Smooth muscle cell (in vitro differentiated cells): Measurements from ENCODE around the gene FAM184B. TPM values are rescaled to one million over a fixed set of nuclear protein-coding genes. Genes with fewer than 3 reads are reported as not detected.

Experiments used
- DNase-seq: peaks from one replicate; lab custom pipeline; 2025; ENCODE audit not compliant: unreplicated experiment; lab: John Stamatoyannopoulos, UW
- H2AFZ ChIP-seq: fragments of 200-600 bp; sonication (generic); 2 replicates; pipeline ENCODE4 v1.6.0; 2016; ENCODE audit warnings: antibody characterized with exemption, low read depth, mild to moderate bottlenecking
- H3F3A ChIP-seq: fragments of 200-600 bp; sonication (generic); 2 replicates; pipeline ENCODE4 v1.6.0; 2017; ENCODE audit warnings: antibody characterized with exemption, low read depth
- H3K27ac ChIP-seq: fragments of 200-600 bp; sonication (generic); 2 replicates; pipeline ENCODE4 v1.5.1; 2016; ENCODE audit warnings: low read depth, mild to moderate bottlenecking
- H3K27me3 ChIP-seq: fragments of 200-600 bp; sonication (generic); 2 replicates; pipeline ENCODE4 v1.6.1; 2016; ENCODE audit warnings: low read depth, mild to moderate bottlenecking
- H3K36me3 ChIP-seq: fragments of 200-600 bp; sonication (generic); 2 replicates; pipeline ENCODE4 v1.5.1; 2016; ENCODE audit warnings: low read depth
- H3K4me1 ChIP-seq: fragments of 200-600 bp; sonication (generic); 2 replicates; pipeline ENCODE4 v1.5.1; 2016; ENCODE audit warnings: low read depth
- H3K4me2 ChIP-seq: fragments of 200-600 bp; sonication (generic); 2 replicates; pipeline ENCODE4 v1.6.0; 2016; ENCODE audit warnings: mild to moderate bottlenecking
- H3K4me3 ChIP-seq: fragments of 200-600 bp; sonication (generic); 2 replicates; pipeline ENCODE4 v1.5.1; 2016; ENCODE audit warnings: mild to moderate bottlenecking
- H3K79me2 ChIP-seq: fragments of 200-600 bp; sonication (generic); 2 replicates; pipeline ENCODE4 v1.6.0; 2016; ENCODE audit warnings: low read depth, mild to moderate bottlenecking
- H3K9ac ChIP-seq: fragments of 200-600 bp; sonication (generic); 2 replicates; pipeline ENCODE4 v1.6.0; 2016; ENCODE audit warnings: low read depth
- H3K9me3 ChIP-seq: fragments of 200-600 bp; sonication (generic); replicated peaks from 2 replicates; pipeline ENCODE4 v1.5.1; 2016; ENCODE audit warnings: low read depth
- H4K20me1 ChIP-seq: fragments of 200-600 bp; sonication (generic); 2 replicates; pipeline ENCODE4 v1.6.0; 2016; ENCODE audit warnings: low read depth
- WGBS: methylation state at CpG from one replicate; pipeline ENCODE4 v1.1.7; 2016; ENCODE audit warnings: low lambda C conversion rate; 5-methylcytosine and 5-hydroxymethylcytosine counted together
- polyA plus RNA-seq: library from polyadenylated mRNA; unstranded; fragments of >200 nt; fragmentation: Nextera tagmentation; extraction: Ambion mirVana; gene quantifications from 2 replicates; pipeline ENCODE4 v1.2.1, GENCODE V29; 2016
- total RNA-seq: library from RNA; depleted of rRNA; stranded (reverse); fragments of >200 nt; gene quantifications from 2 replicates; pipeline ENCODE4 v1.2.3, GENCODE V29; 2014
- TF ChIP-seq, protein P1 (sequence below): fragments of 200-600 bp; sonication (generic); IDR thresholded peaks from 2 replicates; pipeline ENCODE4 v1.5.1; 2017; ENCODE audit warnings: borderline replicate concordance, mild to moderate bottlenecking, antibody characterized with exemption; ENCODE audit not compliant: insufficient read depth, poor library complexity, severe bottlenecking

FAM184B gene
- total and polyA plus RNA-seq, 2 experiments from 2014 or later: not detected

DNA sequence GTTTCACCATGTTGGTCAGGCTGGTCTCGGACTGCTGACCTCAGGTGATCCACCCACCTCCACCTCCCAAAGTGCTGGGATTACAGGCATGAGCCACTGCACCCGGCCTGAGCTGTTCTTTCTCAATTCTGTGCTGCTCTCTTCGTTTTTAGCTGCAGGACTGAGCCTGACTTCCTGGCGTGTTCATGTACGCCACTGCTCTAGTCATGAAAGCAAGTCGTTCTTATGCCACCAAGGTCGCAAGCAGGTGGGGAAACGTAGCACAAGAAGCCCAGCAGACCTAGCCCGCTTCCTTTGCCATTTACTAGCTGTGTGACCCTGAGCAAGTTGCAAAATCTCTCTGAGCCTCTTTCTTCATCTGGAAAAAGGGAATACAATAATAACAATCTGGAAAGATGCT is 123.6 kb downstream of the FAM184B start:
- 90% methylated on average over 9 of the region's 9 CpGs for WGBS
- H3K4me1 ChIP-seq: no peaks in the 10 kb centered on the region
- no peaks in the 10 kb centered on the region for H3K79me2 ChIP-seq
- H3K4me2 ChIP-seq: no peak overlapping the region
- H3K27me3 ChIP-seq: no peaks in the 10 kb centered on the region
- H3K9me3 ChIP-seq: no peaks in the 10 kb centered on the region
- no peak overlapping the region for H3K9ac ChIP-seq
- DNase-seq: no peak
- no peak overlapping the region for H3K27ac ChIP-seq
- no peaks in the 10 kb centered on the region for H4K20me1 ChIP-seq
- no peak overlapping the region for H3K4me3 ChIP-seq
- TF ChIP-seq, protein P1, sequence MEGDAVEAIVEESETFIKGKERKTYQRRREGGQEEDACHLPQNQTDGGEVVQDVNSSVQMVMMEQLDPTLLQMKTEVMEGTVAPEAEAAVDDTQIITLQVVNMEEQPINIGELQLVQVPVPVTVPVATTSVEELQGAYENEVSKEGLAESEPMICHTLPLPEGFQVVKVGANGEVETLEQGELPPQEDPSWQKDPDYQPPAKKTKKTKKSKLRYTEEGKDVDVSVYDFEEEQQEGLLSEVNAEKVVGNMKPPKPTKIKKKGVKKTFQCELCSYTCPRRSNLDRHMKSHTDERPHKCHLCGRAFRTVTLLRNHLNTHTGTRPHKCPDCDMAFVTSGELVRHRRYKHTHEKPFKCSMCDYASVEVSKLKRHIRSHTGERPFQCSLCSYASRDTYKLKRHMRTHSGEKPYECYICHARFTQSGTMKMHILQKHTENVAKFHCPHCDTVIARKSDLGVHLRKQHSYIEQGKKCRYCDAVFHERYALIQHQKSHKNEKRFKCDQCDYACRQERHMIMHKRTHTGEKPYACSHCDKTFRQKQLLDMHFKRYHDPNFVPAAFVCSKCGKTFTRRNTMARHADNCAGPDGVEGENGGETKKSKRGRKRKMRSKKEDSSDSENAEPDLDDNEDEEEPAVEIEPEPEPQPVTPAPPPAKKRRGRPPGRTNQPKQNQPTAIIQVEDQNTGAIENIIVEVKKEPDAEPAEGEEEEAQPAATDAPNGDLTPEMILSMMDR: no peak
- H2AFZ ChIP-seq: no peak overlapping the region
- no peaks in the 10 kb centered on the region for H3F3A ChIP-seq
- no peaks in the 10 kb centered on the region for H3K36me3 ChIP-seq

DNA sequence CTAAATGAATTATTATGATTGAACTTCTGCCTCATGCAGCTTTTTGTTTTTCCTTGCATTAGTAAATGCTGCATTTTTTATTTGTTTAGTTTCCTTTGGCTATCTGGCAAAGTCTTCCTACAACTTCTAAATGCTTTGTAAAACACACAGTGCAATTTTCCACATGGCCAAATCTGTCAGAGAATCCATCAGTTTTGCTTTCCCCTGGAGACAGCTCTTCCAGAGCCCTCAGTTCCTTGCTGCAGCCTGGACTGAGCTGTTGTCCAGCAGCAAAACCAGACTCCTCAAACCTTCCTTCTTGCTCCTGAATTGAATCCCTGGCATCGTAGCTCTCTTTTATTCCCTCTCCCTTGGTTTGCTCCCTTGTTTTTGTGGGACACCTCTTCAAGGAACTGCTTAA is 124.3 kb downstream of the FAM184B start:
- Histone ChIP-seq H3F3A (no peaks in the 10 kb centered on the region), H3K27me3 (no peaks in the 10 kb centered on the region), H3K36me3 (no peaks in the 10 kb centered on the region), H3K4me2 (no peak overlapping the region), H3K27ac (no peak overlapping the region), H2AFZ (no peak overlapping the region), H4K20me1 (no peaks in the 10 kb centered on the region), H3K4me1 (no peaks in the 10 kb centered on the region), H3K4me3 (no peak overlapping the region), H3K9ac (no peak overlapping the region), H3K79me2 (no peaks in the 10 kb centered on the region), H3K9me3 (no peaks in the 10 kb centered on the region)
- DNase-seq: no peak
- 92% methylated on average over 1 of the region's 1 CpG for WGBS
- TF ChIP-seq, protein P1: no peak

DNA sequence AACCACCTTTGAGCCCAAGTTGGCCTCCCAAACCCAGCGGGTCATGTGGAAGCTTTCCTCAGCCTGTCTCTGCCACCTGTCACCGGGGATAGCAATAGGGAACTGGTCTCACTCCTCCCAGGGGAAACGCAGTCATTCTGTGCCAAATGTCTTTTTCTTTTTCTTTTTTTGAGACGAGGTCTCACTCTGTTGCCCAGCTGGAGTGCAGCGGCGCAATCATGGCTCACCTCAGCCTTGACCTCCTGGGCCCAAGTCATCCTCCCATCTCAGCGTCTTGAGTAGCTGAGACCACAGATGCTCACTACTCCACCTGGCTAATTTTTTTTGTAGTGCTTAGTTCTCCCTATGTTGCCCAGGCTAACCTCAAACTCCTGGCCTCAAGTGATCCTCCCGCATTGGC is 126.7 kb downstream of the FAM184B start:
- Histone ChIP-seq H3K79me2 (no peaks in the 10 kb centered on the region), H3F3A (no peaks in the 10 kb centered on the region), H3K9ac (no peak overlapping the region), H3K4me2 (no peak overlapping the region), H4K20me1 (no peaks in the 10 kb centered on the region), H3K36me3 (no peaks in the 10 kb centered on the region), H3K27me3 (no peaks in the 10 kb centered on the region), H3K4me3 (no peak overlapping the region), H2AFZ (no peak overlapping the region), H3K4me1 (no peaks in the 10 kb centered on the region), H3K9me3 (no peaks in the 10 kb centered on the region), H3K27ac (no peak overlapping the region)
- TF ChIP-seq, protein P1: no peak
- DNase-seq: no peak
- 79% methylated on average over 8 of the region's 8 CpGs for WGBS

DNA sequence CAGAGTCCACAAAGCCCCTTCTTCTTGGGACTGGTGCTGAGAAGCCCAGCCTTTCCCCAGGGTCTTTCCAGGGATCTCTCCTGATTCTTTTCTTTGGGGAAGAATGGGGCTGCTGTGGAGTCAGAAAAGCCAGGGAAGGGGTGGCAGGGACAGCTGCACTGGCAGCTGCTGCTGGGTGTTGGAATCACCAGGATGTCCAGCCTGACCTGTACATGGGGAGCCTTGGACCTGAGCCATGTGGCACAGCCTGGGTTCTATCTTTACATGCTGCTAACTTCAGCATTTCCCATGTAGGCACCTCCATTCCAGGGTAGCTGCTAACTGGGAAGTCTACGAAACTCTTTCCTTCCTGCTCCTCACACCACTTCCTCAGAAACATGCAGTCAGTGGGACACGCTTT is 131.0 kb downstream of the FAM184B start:
- H3K9ac ChIP-seq: no peak overlapping the region
- no peaks in the 10 kb centered on the region for H3F3A ChIP-seq
- TF ChIP-seq, protein P1: no peak
- no peaks in the 10 kb centered on the region for H3K9me3 ChIP-seq
- H3K27me3 ChIP-seq: no peaks in the 10 kb centered on the region
- H3K4me1 ChIP-seq: no peaks in the 10 kb centered on the region
- no peaks in the 10 kb centered on the region for H4K20me1 ChIP-seq
- WGBS: 98% methylated on average over 2 of the region's 2 CpGs
- H3K4me3 ChIP-seq: no peak overlapping the region
- H3K27ac ChIP-seq: no peak overlapping the region
- H3K79me2 ChIP-seq: no peaks in the 10 kb centered on the region
- H3K4me2 ChIP-seq: no peak overlapping the region
- H3K36me3 ChIP-seq: no peaks in the 10 kb centered on the region
- DNase-seq: no peak
- H2AFZ ChIP-seq: no peak overlapping the region
